Measurements from ENCODE around the gene ARPP19. TPM values are rescaled to one million over a fixed set of nuclear protein-coding genes. Genes with fewer than 3 reads are reported as not detected.

The ARPP19 gene
- total and polyA plus RNA-seq, 9 of the 15 experiments (the other 6 are each of a cell fraction or from before 2014, with no cell fraction given) = 33.3 to 102 (median 60.5) TPM

DNA sequence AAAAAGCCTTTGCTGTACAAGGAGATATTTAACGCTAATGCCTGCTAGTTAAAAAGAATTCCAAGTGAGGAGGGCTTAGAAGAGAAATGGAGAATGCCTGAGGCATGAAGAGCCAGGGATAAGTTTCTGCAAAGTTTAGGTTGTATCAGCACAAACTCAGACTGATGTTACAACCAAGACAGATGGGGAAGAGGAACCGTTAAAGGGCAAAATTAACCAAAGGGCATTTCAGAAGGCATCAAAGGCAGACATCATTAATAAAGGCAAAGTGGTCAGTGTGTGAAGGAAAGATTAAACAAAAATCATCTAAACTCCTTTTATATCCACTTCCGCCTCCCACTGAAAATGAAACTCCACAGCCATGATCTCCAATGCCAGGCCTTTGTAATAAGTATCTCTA lies 47.1 kb downstream of the ARPP19 start:
- Histone ChIP-seq H3K4me1 (replicated peaks in 1 of 2; ENCODE audit: control insufficient read depth in 2 of 2, insufficient read depth in 2 of 2, low read length in 2 of 2) (no peaks in the 10 kb centered on the region), H4K20me1 (replicated peaks; ENCODE audit: control insufficient read depth, insufficient read depth, low read length) (peaks cover 8% of the 10 kb centered on the region; the same call in 1 of the 2 replicates), H3K79me2 (ENCODE audit: control insufficient read depth, insufficient read depth, low read length) (no peaks in the 10 kb centered on the region), H3K36me3 (ENCODE audit: control insufficient read depth, insufficient read depth, low read length) (no peaks in the 10 kb centered on the region), H2AFZ (ENCODE audit: low read depth, low read length) (no peak overlapping the region), H3K27ac (ENCODE audit: extremely low read depth, low read depth, low read length) (no peak overlapping the region), H3K27me3 (ENCODE audit: control insufficient read depth in 2 of 2, insufficient read depth in 2 of 2, low read length in 2 of 2) (peaks cover 8 to 10% of the 10 kb centered on the region in 2 experiments), H3K9me1 (ENCODE audit: control insufficient read depth, insufficient read depth, low read length) (no peaks in the 10 kb centered on the region), H3K9ac (ENCODE audit: insufficient read depth in 1 of 2, low read depth in 2 of 2, low read length in 2 of 2) (no peak overlapping the region), H3K4me2 (ENCODE audit: insufficient read depth, low read length) (no peak overlapping the region), H3K9me3 (replicated peaks; ENCODE audit: control insufficient read depth, insufficient read depth, low read depth, low read length) (no peaks in the 10 kb centered on the region), H3K4me3 (no peak overlapping the region)
- intact Hi-C loops (cut with micrococcal nuclease) = loop anchor here (10.0 kb wide), 1 partner anchor 213 kb away; no protein-coding TSS in a partner anchor
- no peak for TF ChIP-seq ETV6 (IDR thresholded peaks at IDR 0.05; ENCODE audit: borderline replicate concordance in 1 of 2, low read depth in 2 of 2, low read length in 1 of 2)
- TF ChIP-seq ETV6 (CRISPR knock-in tag; IDR thresholded peaks at IDR 0.05; ENCODE audit: borderline replicate concordance) = no peak
- TF ChIP-seq SPI1 (IDR thresholded peaks at IDR 0.05; ENCODE audit: borderline replicate concordance, low read depth, low read length) = no peak
- TF ChIP-seq, protein P1, sequence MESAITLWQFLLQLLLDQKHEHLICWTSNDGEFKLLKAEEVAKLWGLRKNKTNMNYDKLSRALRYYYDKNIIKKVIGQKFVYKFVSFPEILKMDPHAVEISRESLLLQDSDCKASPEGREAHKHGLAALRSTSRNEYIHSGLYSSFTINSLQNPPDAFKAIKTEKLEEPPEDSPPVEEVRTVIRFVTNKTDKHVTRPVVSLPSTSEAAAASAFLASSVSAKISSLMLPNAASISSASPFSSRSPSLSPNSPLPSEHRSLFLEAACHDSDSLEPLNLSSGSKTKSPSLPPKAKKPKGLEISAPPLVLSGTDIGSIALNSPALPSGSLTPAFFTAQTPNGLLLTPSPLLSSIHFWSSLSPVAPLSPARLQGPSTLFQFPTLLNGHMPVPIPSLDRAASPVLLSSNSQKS (CRISPR knock-in tag; IDR thresholded peaks at IDR 0.05) = no peak
- TF ChIP-seq, protein P2, sequence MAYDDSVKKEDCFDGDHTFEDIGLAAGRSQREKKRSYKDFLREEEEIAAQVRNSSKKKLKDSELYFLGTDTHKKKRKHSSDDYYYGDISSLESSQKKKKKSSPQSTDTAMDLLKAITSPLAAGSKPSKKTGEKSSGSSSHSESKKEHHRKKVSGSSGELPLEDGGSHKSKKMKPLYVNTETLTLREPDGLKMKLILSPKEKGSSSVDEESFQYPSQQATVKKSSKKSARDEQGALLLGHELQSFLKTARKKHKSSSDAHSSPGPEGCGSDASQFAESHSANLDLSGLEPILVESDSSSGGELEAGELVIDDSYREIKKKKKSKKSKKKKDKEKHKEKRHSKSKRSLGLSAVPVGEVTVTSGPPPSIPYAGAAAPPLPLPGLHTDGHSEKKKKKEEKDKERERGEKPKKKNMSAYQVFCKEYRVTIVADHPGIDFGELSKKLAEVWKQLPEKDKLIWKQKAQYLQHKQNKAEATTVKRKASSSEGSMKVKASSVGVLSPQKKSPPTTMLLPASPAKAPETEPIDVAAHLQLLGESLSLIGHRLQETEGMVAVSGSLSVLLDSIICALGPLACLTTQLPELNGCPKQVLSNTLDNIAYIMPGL (CRISPR knock-in tag; IDR thresholded peaks at IDR 0.05) = no peak
- no peak for TF ChIP-seq BCL6 (CRISPR knock-in tag; IDR thresholded peaks at IDR 0.05)
- TF ChIP-seq ZNF316 (IDR thresholded peaks at IDR 0.05) = no peak
- no peak for TF ChIP-seq XRCC5 (IDR thresholded peaks at IDR 0.05; ENCODE audit: low read depth, low read length)
- TF ChIP-seq, protein P3, sequence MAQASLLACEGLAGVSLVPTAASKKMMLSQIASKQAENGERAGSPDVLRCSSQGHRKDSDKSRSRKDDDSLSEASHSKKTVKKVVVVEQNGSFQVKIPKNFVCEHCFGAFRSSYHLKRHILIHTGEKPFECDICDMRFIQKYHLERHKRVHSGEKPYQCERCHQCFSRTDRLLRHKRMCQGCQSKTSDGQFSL (CRISPR knock-in tag; IDR thresholded peaks at IDR 0.05) = no peak
- TF ChIP-seq, protein P3 (tag; IDR thresholded peaks at IDR 0.05) = no peak
- TF ChIP-seq ZNF184 (CRISPR knock-in tag; IDR thresholded peaks at IDR 0.05) = no peak
- no peak for TF ChIP-seq HEY1 (CRISPR knock-in tag; IDR thresholded peaks at IDR 0.05; ENCODE audit: borderline replicate concordance)
- TF ChIP-seq ZKSCAN8 (CRISPR knock-in tag; IDR thresholded peaks at IDR 0.05) = no peak
- no peak for TF ChIP-seq NCOA1 (IDR thresholded peaks at IDR 0.05; ENCODE audit: low read depth)
- TF ChIP-seq, protein P4, sequence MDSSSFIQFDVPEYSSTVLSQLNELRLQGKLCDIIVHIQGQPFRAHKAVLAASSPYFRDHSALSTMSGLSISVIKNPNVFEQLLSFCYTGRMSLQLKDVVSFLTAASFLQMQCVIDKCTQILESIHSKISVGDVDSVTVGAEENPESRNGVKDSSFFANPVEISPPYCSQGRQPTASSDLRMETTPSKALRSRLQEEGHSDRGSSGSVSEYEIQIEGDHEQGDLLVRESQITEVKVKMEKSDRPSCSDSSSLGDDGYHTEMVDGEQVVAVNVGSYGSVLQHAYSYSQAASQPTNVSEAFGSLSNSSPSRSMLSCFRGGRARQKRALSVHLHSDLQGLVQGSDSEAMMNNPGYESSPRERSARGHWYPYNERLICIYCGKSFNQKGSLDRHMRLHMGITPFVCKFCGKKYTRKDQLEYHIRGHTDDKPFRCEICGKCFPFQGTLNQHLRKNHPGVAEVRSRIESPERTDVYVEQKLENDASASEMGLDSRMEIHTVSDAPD (CRISPR knock-in tag; IDR thresholded peaks at IDR 0.05) = no peak
- TF ChIP-seq CXXC5 (CRISPR knock-in tag; IDR thresholded peaks at IDR 0.05) = no peak
- TF ChIP-seq U2AF1 (optimal IDR thresholded peaks at IDR 0.05; ENCODE audit: low read depth, low read length) = no peak
- TF ChIP-seq PTBP1 (IDR thresholded peaks at IDR 0.05; ENCODE audit: low read depth, low read length) = no peak
- TF ChIP-seq THRAP3 (IDR thresholded peaks at IDR 0.05; ENCODE audit: borderline replicate concordance) = no peak
- ChIA-PET POLR2A (no interaction called here), CTCF (ENCODE audit: low intra/inter-chr PET ratio) (no interaction called here)
- no peak for FAIRE-seq
- 0% methylated on average over 3 of the region's 3 CpGs for WGBS (ENCODE audit: insufficient coverage, low coverage, missing lambda C conversion rate)
- ATAC-seq = no peak
- in situ Hi-C loops (cut with MboI) = no loop called here
- no TSS peak for BruUV-seq (replicated peaks)
- no peak for DNase-seq (ENCODE audit: extremely low read depth in 1 of 4, low spot score in 3 of 4)
